H9 (cell line): ENCODE data around the gene LRRN3. TPM values are rescaled to one million over a fixed set of nuclear protein-coding genes. Genes with fewer than 3 reads are reported as not detected.

ENCODE experiments used
- DNase-seq: peaks from one replicate; pipeline ENCODE4 v3.0.0-alpha.2; 2017
- H2AFZ ChIP-seq: one replicate; pipeline ENCODE4 v1.6.1; 2013; ENCODE audit warnings: mild to moderate bottlenecking, low read length, control low read depth, moderate library complexity
- H2AK5ac ChIP-seq: 2 replicates; pipeline ENCODE4 v1.6.1; 2013; ENCODE audit warnings: low read length, control low read depth, mixed read lengths; ENCODE audit not compliant: insufficient read length
- H2BK120ac ChIP-seq: one replicate; pipeline ENCODE4 v1.6.1; 2013; ENCODE audit warnings: low read depth, mild to moderate bottlenecking, low read length, control low read depth, inconsistent platforms; ENCODE audit not compliant: poor library complexity, severe bottlenecking
- H2BK12ac ChIP-seq: 2 replicates; pipeline ENCODE4 v1.6.1; 2013; ENCODE audit warnings: low read length, control low read depth, mixed read lengths, low read depth; ENCODE audit not compliant: insufficient read length
- H2BK15ac ChIP-seq: 2 replicates; pipeline ENCODE4 v1.6.1; 2013; ENCODE audit warnings: low read depth, low read length, control low read depth
- H2BK20ac ChIP-seq: one replicate; pipeline ENCODE4 v1.6.1; 2013; ENCODE audit warnings: low read depth, mild to moderate bottlenecking, low read length, control low read depth, inconsistent platforms; ENCODE audit not compliant: poor library complexity, severe bottlenecking
- H2BK5ac ChIP-seq: 2 replicates; pipeline ENCODE4 v1.6.1; 2013; ENCODE audit warnings: low read length, control low read depth, mixed read lengths; ENCODE audit not compliant: insufficient read length
- H3K14ac ChIP-seq: 2 replicates; pipeline ENCODE4 v1.6.1; 2013; ENCODE audit warnings: low read length, control low read depth; ENCODE audit not compliant: insufficient read depth
- H3K18ac ChIP-seq: 2 replicates; pipeline ENCODE4 v1.6.1; 2013; ENCODE audit warnings: low read depth, mild to moderate bottlenecking, mixed read lengths, low read length, control low read depth; ENCODE audit not compliant: insufficient read length
- H3K23ac ChIP-seq: 2 replicates; pipeline ENCODE4 v1.6.1; 2013; ENCODE audit warnings: low read length, control low read depth, mixed read lengths, low read depth; ENCODE audit not compliant: insufficient read length
- H3K23me2 ChIP-seq: 2 replicates; pipeline ENCODE4 v1.6.1; 2013; ENCODE audit warnings: low read depth, mild to moderate bottlenecking, mixed read lengths, low read length, control low read depth; ENCODE audit not compliant: insufficient read length, poor library complexity, severe bottlenecking
- H3K27ac ChIP-seq: 2 replicates; pipeline ENCODE4 v1.5.1; 2013; ENCODE audit warnings: low read length, control low read depth, mixed read lengths, low read depth; ENCODE audit not compliant: insufficient read length
- H3K27me3 ChIP-seq: 2 replicates; pipeline ENCODE4 v1.6.1; 2013; ENCODE audit warnings: low read length, control low read depth, inconsistent platforms; ENCODE audit not compliant: insufficient read depth
- H3K4ac ChIP-seq: 2 replicates; pipeline ENCODE4 v1.6.1; 2013; ENCODE audit warnings: low read depth, mild to moderate bottlenecking, control low read depth, inconsistent platforms, low read length, moderate library complexity
- H3K4me1 ChIP-seq: 2 replicates; pipeline ENCODE4 v1.6.1; 2013; ENCODE audit warnings: low read length, control low read depth, inconsistent platforms; ENCODE audit not compliant: insufficient read depth
- H3K4me2 ChIP-seq: 2 replicates; pipeline ENCODE4 v1.6.1; 2013; ENCODE audit warnings: low read length, control low read depth, mixed read lengths; ENCODE audit not compliant: insufficient read length, insufficient read depth
- H3K56ac ChIP-seq: 2 replicates; pipeline ENCODE4 v1.6.1; 2013; ENCODE audit warnings: low read depth, mild to moderate bottlenecking, mixed read lengths, low read length, control low read depth; ENCODE audit not compliant: insufficient read length
- H3K79me1 ChIP-seq: 2 replicates; pipeline ENCODE4 v1.6.1; 2013; ENCODE audit warnings: low read depth, mild to moderate bottlenecking, moderate library complexity, low read length, control low read depth, inconsistent platforms; ENCODE audit not compliant: insufficient read depth, poor library complexity, severe bottlenecking
- H3K79me2 ChIP-seq: 2 replicates; pipeline ENCODE4 v1.6.1; 2013; ENCODE audit warnings: low read length, control low read depth, inconsistent platforms; ENCODE audit not compliant: insufficient read depth
- H3K9ac ChIP-seq: 2 replicates; pipeline ENCODE4 v1.6.1; 2013; ENCODE audit warnings: low read length, control low read depth, mixed read lengths; ENCODE audit not compliant: insufficient read length; ENCODE audit errors: extremely low read depth
- H3K9me3 ChIP-seq: one replicate; pipeline ENCODE4 v1.6.1; 2013; ENCODE audit warnings: low read depth, low read length, inconsistent platforms; ENCODE audit not compliant: control insufficient read depth
- H3T11ph ChIP-seq: one replicate; pipeline ENCODE4 v1.6.1; 2013; ENCODE audit warnings: mild to moderate bottlenecking, low read length, control low read depth, inconsistent platforms
- H4K20me1 ChIP-seq: one replicate; pipeline ENCODE4 v1.6.1; 2013; ENCODE audit not compliant: control insufficient read depth, insufficient read length, insufficient read depth
- H4K5ac ChIP-seq: 2 replicates; pipeline ENCODE4 v1.6.1; 2013; ENCODE audit warnings: low read depth, mild to moderate bottlenecking, mixed read lengths, low read length, control low read depth; ENCODE audit not compliant: insufficient read length
- H4K8ac ChIP-seq: replicated peaks from 2 replicates; pipeline ENCODE4 v1.6.1; 2013; ENCODE audit warnings: low read length, control low read depth, mixed read lengths, low read depth; ENCODE audit not compliant: insufficient read length
- H4K91ac ChIP-seq: 2 replicates; pipeline ENCODE4 v1.6.1; 2013; ENCODE audit warnings: low read depth, mild to moderate bottlenecking, moderate library complexity, mixed read lengths, low read length, control low read depth; ENCODE audit not compliant: insufficient read length
- H3K27ac Mint-ChIP-seq, 3 experiments: 2 replicates in 2 of 3; 3 replicates in 1 of 3; pipeline ENCODE4 v1.8.0; 2020 to 2021; ENCODE audit warnings: mixed read lengths in 3 of 3, mild to moderate bottlenecking in 1 of 3, moderate library complexity in 1 of 3
- H3K27me3 Mint-ChIP-seq: 2 replicates; pipeline ENCODE4 v1.8.0; 2021; ENCODE audit warnings: low read depth, mild to moderate bottlenecking, moderate library complexity, mixed read lengths
- H3K36me3 Mint-ChIP-seq, 3 experiments: 2 replicates in 2 of 3; 3 replicates in 1 of 3; pipeline ENCODE4 v1.8.0; 2020 to 2021; ENCODE audit warnings: low read depth in 3 of 3, mixed read lengths in 3 of 3; ENCODE audit not compliant: insufficient read depth in 1 of 3
- H3K4me1 Mint-ChIP-seq, 2 experiments: 2 replicates each; pipeline ENCODE4 v1.8.0; 2020; ENCODE audit warnings: mixed read lengths in 2 of 2
- H3K4me3 Mint-ChIP-seq, 2 experiments: 2 replicates in 1 of 2; 3 replicates in 1 of 2; pipeline ENCODE4 v1.8.0; 2020 to 2021; ENCODE audit warnings: mild to moderate bottlenecking in 2 of 2, mixed read lengths in 2 of 2, moderate library complexity in 1 of 2
- H3K9me3 Mint-ChIP-seq, 2 experiments: 2 replicates in 1 of 2; 3 replicates in 1 of 2; pipeline ENCODE4 v1.8.0; 2020; ENCODE audit warnings: mild to moderate bottlenecking in 2 of 2, mixed read lengths in 2 of 2, moderate library complexity in 1 of 2
- WGBS: extraction: QIAGEN DNeasy Blood & Tissue Kit; methylation state at CpG from one replicate; pipeline ENCODE4 v1.1.7; 2013; ENCODE audit warnings: missing lambda C conversion rate, low lambda C conversion rate, mixed read lengths; ENCODE audit not compliant: insufficient read length; ENCODE audit errors: extremely low coverage; 5-methylcytosine and 5-hydroxymethylcytosine counted together
- total RNA-seq: library from RNA; stranded (reverse); gene quantifications from 2 replicates; pipeline ENCODE4 v1.2.1, GENCODE V29; 2021
- TF ChIP-seq, protein P1 (sequence below): fragments of 200-600 bp; sonication (generic); conservative IDR thresholded peaks from 3 replicates; pipeline ENCODE4 v1.8.0; 2021; ENCODE audit warnings: antibody characterized with exemption, mild to moderate bottlenecking

LRRN3 gene
- total RNA-seq, 1 experiment from 2014 or later = 0.77 TPM

DNA sequence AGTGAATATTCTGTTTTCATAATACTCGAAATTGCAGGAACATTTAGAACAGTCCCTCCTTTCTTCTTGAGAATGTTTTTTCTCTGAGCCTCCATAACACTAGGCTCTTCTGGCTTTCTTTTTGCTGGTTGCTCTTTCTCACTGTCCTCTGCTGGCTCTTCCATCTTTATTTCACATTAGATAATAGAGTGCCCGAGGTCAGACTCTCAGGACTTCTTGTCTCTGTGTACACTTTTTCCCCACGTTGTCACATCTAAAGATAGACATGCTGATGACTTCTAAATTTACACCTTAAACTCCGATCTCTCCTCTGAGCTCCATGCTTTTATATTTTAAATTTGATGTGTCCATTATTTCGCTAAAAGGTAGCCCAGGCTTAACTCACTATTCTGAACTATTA, 15.4 kb upstream of the LRRN3 start:
- no peak for DNase-seq
- Histone ChIP-seq H2AFZ (no peak overlapping the region), H3K9me3 (no peaks in the 10 kb centered on the region), H4K20me1 (no peaks in the 10 kb centered on the region), H3K18ac (no peak overlapping the region), H3K79me1 (no peaks in the 10 kb centered on the region), H2BK15ac (no peak overlapping the region), H2AK5ac (no peak overlapping the region), H2BK20ac (no peak overlapping the region), H3K27ac (no peak overlapping the region), H4K8ac (no peak overlapping the region), H3K79me2 (no peaks in the 10 kb centered on the region), H3K23ac (no peak overlapping the region), H2BK5ac (no peak overlapping the region), H4K91ac (no peak overlapping the region), H3K4me1 (no peaks in the 10 kb centered on the region; the same call in 1 of the 2 replicates), H2BK120ac (no peak overlapping the region), H3K23me2 (no peaks in the 10 kb centered on the region), H3K27me3 (no peaks in the 10 kb centered on the region), H3K4ac (no peak overlapping the region), H3K4me2 (no peak overlapping the region), H3K14ac (no peak overlapping the region), H3K56ac (no peak overlapping the region), H4K5ac (no peak overlapping the region), H3T11ph (no peak overlapping the region), H3K9ac (no peak overlapping the region), H2BK12ac (no peak overlapping the region)
- peaks cover 19 to 23% of the 10 kb centered on the region in 2 experiments for H3K4me1 Mint-ChIP-seq
- no peaks in the 10 kb centered on the region for H3K36me3 Mint-ChIP-seq
- TF ChIP-seq, protein P1, sequence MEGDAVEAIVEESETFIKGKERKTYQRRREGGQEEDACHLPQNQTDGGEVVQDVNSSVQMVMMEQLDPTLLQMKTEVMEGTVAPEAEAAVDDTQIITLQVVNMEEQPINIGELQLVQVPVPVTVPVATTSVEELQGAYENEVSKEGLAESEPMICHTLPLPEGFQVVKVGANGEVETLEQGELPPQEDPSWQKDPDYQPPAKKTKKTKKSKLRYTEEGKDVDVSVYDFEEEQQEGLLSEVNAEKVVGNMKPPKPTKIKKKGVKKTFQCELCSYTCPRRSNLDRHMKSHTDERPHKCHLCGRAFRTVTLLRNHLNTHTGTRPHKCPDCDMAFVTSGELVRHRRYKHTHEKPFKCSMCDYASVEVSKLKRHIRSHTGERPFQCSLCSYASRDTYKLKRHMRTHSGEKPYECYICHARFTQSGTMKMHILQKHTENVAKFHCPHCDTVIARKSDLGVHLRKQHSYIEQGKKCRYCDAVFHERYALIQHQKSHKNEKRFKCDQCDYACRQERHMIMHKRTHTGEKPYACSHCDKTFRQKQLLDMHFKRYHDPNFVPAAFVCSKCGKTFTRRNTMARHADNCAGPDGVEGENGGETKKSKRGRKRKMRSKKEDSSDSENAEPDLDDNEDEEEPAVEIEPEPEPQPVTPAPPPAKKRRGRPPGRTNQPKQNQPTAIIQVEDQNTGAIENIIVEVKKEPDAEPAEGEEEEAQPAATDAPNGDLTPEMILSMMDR = no peak
- H3K9me3 Mint-ChIP-seq = no peaks in the 10 kb centered on the region
- H3K27me3 Mint-ChIP-seq = no peaks in the 10 kb centered on the region
- H3K27ac Mint-ChIP-seq = no peak overlapping the region; a peak in 1 of 7 replicates
- no CpG with 5 or more reads among the region's 5 CpGs for WGBS
- no peak overlapping the region for H3K4me3 Mint-ChIP-seq
